ENCODE data around the gene FPR3. TPM values are rescaled to one million over a fixed set of nuclear protein-coding genes. Genes with fewer than 3 reads are reported as not detected.
A peak's percentile ranks its signal among the peaks of the same experiment; 100 is the strongest.

Gene FPR3
- total and polyA plus RNA-seq, 12 donors: 1.1 to 33.8 (median 18.1) TPM

GRCh38 chr19:51793994-51794393 is 963 bp upstream of the FPR3 start:
- no peak for DNase-seq
- peaks cover 1 to 5% of the 10 kb centered on the region in 2 donors for H3K4me1 ChIP-seq (replicated peaks in 1 of 2)
- H3K27me3 ChIP-seq: no peaks in the 10 kb centered on the region
- H3K36me3 ChIP-seq (replicated peaks in 1 of 2): no peaks in the 10 kb centered on the region
- no peaks in the 10 kb centered on the region for H3K9me3 ChIP-seq (replicated peaks in 1 of 3)
- intact Hi-C loops (cut with DNase I): no loop called here
- no peak overlapping the region for H3K4me3 ChIP-seq
- no peak overlapping the region for H3K27ac ChIP-seq
- 61 to 71% (median 66%) methylated on average over 2 of the region's 2 CpGs for WGBS, 4 donors
- TF ChIP-seq CTCF (IDR thresholded peaks at IDR 0.05): no peak
- no peak for TF ChIP-seq POLR2A (IDR thresholded peaks at IDR 0.05)

- Histone ChIP-seq H3K27ac (peak overlapping the region in 4 of 5 donors; percentile 21 to 86 (median 50)), H3K36me3 (replicated peaks in 1 of 2) (no peaks in the 10 kb centered on the region), H3K4me1 (replicated peaks in 1 of 2) (peaks cover 15 to 19% of the 10 kb centered on the region in 2 donors), H3K9me3 (replicated peaks in 1 of 3) (no peaks in the 10 kb centered on the region), H3K4me3 (peak overlapping the region in 1 of 4 donors; percentile 6), H3K27me3 (no peaks in the 10 kb centered on the region)
- 57 to 78% (median 73%) methylated on average over 8 of the region's 8 CpGs for WGBS, 4 donors
- no peak for TF ChIP-seq CTCF (IDR thresholded peaks at IDR 0.05)
- TF ChIP-seq POLR2A (IDR thresholded peaks at IDR 0.05): peak; percentile 16 to 19
- peak in 2 of 7 donors; percentile 58 to 60 for DNase-seq
- intact Hi-C loops (cut with DNase I): no loop called here
These were observed 1.3 kb downstream of the FPR3 start for GRCh38 chr19:51796195-51796679.

GRCh38 chr19:51797480-51797879 is 2.5 kb downstream of the FPR3 start:
- Histone ChIP-seq H3K27ac (peak overlapping the region in 2 of 5 donors; percentile 77 to 86), H3K4me3 (peak overlapping the region in 1 of 4 donors; percentile 6), H3K9me3 (replicated peaks in 1 of 3) (no peaks in the 10 kb centered on the region), H3K36me3 (replicated peaks in 1 of 2) (no peaks in the 10 kb centered on the region), H3K27me3 (no peaks in the 10 kb centered on the region), H3K4me1 (replicated peaks in 1 of 2) (peaks cover 15 to 19% of the 10 kb centered on the region in 2 donors)
- intact Hi-C loops (cut with DNase I): no loop called here
- no peak for TF ChIP-seq POLR2A (IDR thresholded peaks at IDR 0.05)
- TF ChIP-seq CTCF (IDR thresholded peaks at IDR 0.05): no peak
- 46 to 71% (median 63%) methylated on average over 5 of the region's 5 CpGs for WGBS, 4 donors
- DNase-seq: no peak

- no peaks in the 10 kb centered on the region for H3K27me3 ChIP-seq
- H3K36me3 ChIP-seq (replicated peaks in 1 of 2): no peaks in the 10 kb centered on the region
- H3K27ac ChIP-seq: peak overlapping the region; percentile 48 to 94 (median 80)
- no peaks in the 10 kb centered on the region for H3K9me3 ChIP-seq (replicated peaks in 1 of 3)
- peak overlapping the region in 1 of 4 donors; percentile 26 for H3K4me3 ChIP-seq
- intact Hi-C loops (cut with DNase I): no loop called here
- WGBS, 4 donors: 55 to 67% (median 63%) methylated on average over 3 of the region's 3 CpGs
- TF ChIP-seq CTCF (IDR thresholded peaks at IDR 0.05) (no peak), POLR2A (IDR thresholded peaks at IDR 0.05) (no peak)
- no peak for DNase-seq
- peaks cover 15 to 19% of the 10 kb centered on the region in 2 donors for H3K4me1 ChIP-seq (replicated peaks in 1 of 2)
These were observed 3.1 kb downstream of the FPR3 start for GRCh38 chr19:51798062-51798461.

Measured in adrenal gland (tissue), 12 donors.